HG03039 (cell line): Measurements from ENCODE around the gene MID2.
"Not testable (repeated sequence)": the region's sequence is repeated elsewhere in the genome, so short reads cannot be mapped to it uniquely, and the experiment has no call there.

Source experiments
- ATAC-seq: cut with Tn5 transposase; IDR thresholded peaks from one replicate; pipeline ENCODE4 v1.9.1; 2021; ENCODE audit warnings: mild to moderate bottlenecking, moderate library complexity; ENCODE audit not compliant: unreplicated experiment

MID2 gene

GRCh38 chrX:107935664-107936433 is 110.2 kb downstream of the MID2 start:
- no peak for ATAC-seq

GRCh38 chrX:107936434-107936730 is 110.7 kb downstream of the MID2 start:
- no peak for ATAC-seq

GRCh38 chrX:107940095-107940494 is 114.4 kb downstream of the MID2 start:
- no peak for ATAC-seq

GRCh38 chrX:107955337-107955736 is 129.7 kb downstream of the MID2 start:
- ATAC-seq: not testable (repeated sequence)

GRCh38 chrX:107968623-107969022 is 143.0 kb downstream of the MID2 start:
- no peak for ATAC-seq

- ATAC-seq: no peak
These were observed 144.4 kb downstream of the MID2 start for GRCh38 chrX:107970073-107970472.

- ATAC-seq: no peak
These were observed 146.0 kb downstream of the MID2 start for GRCh38 chrX:107971636-107972035.
